GM18498 (cell line): ENCODE results near the gene HOXD3.

Experiments used
- ATAC-seq: cut with Tn5 transposase; IDR thresholded peaks from one replicate; pipeline ENCODE4 v1.9.1; 2021; ENCODE audit warnings: mild to moderate bottlenecking, moderate library complexity; ENCODE audit not compliant: unreplicated experiment

HOXD3 gene

DNA sequence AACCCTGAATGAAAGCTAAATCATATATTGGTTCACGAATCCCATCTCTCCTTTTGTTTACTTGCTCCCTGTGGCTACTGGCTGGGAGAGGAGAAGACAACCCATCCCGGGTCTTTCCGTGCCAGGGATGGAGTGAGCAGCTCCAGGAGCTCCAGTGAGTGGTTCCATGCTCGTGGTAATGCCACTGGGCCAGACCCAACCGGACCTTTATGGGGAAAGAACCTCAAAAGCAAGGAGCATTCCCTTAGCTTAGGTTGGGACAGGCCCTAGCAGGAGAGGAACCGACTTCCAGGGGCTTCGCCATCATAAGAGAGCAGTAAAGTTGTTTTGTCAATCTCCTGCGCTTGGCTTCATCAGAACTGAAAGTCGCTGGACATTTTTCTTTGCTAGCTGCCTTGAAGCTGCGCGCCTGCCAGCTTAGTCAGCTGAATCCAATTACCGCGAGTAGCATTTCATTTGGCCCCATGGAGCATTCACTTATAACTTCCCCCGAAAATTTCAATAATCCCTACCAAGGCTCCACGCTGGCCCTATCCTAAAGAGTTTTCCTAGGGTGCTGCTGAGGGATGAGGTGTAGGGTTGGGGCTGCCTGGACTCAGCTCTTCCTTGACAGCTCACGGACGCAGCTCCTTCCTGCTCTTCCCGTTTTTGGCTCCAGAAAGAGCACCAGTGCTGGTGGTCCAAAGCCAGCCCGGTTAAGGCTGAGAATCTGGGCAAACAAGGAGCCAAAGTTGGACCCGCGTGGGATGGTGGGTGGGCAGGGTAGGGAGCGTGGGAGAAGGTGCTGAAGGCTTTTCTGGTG is 4.9 kb downstream of the HOXD3 start:
- ATAC-seq: no peak

DNA sequence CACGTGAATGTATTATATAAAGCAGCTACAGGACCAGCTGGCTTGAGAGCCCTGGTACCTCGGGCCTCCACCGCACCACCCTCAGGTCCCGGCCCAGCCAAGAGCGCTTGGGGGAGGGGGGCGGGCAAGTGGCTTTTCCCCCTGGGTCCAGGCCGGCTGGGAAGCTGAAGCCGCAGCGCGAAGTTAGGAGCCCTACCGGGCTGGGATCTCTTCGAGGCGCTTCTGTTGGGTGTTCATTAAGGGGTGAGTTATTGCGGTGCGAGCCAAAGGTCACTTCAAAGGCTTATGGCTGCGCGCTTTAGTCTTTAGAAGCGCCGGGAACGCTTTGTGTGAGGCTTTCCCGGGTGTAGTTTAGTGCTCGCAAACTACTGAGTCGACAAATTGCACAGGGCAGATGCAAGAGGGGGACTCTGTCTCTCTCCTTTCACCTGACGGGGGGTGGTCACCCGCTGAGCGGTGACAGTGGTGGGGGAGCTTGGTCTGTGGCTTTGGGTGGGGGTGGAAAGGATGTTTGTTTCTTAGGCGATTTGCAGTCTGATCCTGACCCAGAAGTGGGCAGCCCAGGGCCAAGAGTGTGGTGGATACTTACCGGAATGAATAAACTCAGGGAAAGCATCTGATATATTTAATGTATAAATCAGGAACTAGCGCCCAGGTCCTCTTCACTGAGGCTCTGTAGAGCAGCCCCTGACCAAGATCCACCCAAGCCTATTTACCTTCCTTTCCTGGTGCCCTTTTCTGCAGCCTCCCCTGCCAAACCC is 6.0 kb downstream of the HOXD3 start:
- no peak for ATAC-seq

DNA sequence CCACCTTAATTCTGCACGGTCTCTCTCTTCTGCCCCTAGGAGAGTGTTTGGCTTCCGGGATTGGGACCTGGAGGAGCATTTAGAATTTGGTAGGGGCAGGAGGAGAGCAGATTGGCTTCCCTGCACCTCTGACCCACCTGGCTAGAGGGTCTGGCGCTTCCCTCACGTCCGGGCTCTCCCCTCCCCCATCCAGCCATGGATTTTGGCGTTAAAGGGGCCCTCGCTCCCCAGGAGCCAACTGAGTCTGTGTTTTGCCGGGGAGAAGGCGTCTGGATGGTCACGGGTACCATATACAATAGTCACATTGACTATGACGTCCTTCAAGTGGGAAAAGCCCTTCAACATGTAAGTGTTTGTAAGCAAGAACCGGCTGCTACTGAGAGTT is 6.6 kb downstream of the HOXD3 start:
- ATAC-seq: no peak

DNA sequence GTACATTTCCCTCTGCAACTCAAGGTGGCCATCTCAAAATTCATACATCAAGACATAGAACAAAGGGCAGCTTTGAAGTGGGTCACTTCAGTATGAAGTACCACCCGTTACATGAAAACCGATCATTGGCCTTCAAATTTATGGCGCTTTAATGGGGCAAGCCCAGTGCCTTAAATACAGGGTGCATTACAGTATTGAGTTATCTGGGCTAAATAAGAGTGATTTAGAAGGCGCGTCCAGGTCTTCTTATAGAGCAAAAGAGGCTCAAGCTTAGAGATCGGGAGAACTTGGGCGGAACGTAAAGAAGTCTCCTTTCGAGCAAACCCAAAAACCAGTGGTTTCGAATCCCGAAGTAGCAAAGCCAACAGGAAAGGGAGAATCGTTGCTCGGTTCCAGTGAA is 7.1 kb downstream of the HOXD3 start:
- ATAC-seq: no peak

DNA sequence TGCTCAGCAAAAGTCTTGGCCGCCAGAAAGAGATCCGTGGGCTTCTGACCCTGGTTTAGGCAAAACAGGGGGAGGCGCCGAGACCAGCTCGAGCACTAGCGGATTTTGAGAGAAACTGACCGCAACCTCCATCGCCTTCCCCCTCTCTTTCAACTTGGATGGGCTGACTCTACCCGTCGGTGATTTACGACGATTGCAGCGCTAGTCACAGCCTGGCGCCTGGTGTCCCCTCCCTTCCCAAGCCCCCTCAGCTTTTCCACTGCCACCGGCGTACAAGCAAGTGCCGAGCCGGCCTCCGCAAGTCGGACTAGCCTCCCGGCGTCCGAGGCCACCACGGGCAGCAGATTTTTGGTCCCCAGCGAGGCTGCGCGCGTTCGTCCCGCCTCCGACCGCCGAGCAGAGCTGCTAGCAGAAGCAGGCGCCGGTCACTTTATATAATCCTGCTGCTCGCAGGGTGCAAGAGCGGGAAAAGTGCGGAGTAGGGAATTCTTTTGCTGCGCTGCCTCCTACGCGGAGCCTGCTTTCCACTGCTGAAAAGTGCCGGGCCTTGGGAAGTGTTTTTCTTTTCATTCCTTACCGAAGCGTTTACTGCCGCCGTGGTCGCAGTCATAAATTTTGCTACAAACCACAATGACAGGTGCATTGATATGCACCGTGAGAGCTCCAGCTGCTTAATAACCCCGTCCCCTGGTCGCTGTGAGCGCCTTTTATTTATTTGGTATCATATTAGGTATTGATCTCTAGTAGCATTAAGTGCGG is 7.7 kb downstream of the HOXD3 start:
- ATAC-seq: no peak

DNA sequence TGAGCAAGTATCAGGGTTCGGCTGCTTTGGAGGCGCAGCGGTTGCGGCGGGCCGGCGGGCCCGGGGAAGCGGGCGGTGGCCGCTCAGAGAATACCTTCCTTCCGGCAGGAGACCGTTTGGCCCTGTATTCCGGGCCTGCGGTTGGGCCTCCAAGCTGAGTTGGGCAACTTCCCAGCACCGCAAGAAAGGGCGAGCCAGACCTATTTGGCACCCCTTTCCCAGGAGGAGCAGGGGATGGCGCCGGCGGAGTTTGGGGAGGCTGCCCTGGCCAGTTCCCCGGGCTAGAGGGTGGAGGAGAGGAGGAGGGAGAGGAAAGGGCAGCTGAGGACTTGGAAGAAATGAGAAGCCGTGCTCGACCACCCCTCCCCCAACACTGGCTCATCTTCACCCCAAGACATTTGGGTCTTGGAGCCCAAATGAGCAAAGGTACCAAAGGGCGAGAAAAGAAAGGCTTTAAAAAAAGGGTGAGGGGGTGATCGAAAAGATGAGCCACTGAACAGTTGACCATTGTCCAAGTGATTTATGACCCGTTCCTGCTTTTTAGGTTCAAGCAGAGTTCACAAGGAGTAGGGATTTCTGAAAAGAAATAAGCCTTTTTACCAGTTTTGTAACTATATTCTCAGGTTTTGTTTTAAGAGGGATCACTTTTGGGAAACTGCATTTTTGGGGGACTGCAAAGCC is 8.4 kb downstream of the HOXD3 start:
- ATAC-seq: no peak

DNA sequence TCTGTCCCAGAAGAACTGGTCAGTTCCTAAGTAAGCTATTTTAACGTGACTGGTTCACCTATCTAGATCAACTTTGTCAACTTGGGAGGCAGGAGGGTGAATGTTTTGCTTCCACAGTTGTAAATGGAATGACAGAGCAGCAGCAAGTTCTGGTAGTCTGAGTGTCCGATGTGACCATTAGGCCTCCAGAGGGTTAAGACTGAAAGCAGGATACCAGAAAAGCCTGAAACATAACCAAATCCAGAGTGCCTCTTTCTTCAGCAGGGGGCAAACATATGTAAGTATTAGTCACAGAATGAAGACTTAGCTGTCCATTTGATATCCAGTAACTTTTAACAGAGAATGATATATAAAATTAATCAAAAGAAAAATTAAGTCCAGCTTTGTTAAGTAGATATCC is 9.2 kb downstream of the HOXD3 start:
- no peak for ATAC-seq

DNA sequence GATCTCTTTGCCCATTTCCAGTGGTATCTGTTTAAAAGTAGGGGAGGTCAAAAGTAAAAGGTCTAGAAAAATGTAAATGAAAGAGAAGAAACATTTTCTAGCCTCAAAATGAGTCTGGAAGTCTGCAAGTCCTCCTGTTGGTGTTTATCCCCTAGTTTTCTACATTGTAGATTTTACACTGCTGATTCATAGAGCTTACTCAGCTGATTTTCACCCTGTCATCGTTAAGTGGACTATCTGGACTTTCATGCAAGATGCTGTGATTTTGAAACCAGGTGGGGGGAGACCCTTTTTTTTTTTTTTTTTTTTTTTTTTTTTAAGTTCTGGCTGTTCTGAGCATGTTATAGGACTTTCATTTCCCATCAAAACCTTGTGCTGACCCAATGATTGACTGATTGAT is 10.3 kb downstream of the HOXD3 start:
- no peak for ATAC-seq

DNA sequence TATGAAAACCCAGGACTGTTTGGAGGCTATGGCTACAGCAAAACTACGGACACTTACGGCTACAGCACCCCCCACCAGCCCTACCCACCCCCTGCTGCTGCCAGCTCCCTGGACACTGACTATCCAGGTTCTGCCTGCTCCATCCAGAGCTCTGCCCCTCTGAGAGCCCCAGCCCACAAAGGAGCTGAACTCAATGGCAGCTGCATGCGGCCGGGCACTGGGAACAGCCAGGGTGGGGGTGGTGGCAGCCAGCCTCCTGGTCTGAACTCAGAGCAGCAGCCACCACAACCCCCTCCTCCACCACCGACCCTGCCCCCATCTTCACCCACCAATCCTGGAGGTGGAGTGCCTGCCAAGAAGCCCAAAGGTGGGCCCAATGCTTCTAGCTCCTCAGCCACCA is 12.1 kb downstream of the HOXD3 start:
- ATAC-seq: no peak

DNA sequence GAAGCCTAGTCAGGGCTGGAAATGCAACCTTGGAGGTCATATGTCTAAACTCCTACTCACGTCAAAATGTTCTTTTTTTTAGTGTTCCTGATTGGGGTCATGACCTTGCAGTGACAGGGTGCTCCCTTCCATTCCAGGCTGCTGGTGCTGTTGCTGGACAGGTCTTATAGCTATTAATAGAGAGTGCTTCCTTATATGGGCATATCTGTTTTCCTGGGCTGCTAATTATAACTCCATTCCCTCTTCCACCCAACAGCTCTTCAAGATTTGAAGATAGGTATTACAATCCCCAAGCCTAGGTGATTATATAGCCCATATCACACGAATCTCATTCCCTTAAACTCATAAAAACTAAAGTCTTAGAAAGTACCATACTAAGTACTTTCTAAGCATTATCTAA is 12.6 kb downstream of the HOXD3 start:
- no peak for ATAC-seq

DNA sequence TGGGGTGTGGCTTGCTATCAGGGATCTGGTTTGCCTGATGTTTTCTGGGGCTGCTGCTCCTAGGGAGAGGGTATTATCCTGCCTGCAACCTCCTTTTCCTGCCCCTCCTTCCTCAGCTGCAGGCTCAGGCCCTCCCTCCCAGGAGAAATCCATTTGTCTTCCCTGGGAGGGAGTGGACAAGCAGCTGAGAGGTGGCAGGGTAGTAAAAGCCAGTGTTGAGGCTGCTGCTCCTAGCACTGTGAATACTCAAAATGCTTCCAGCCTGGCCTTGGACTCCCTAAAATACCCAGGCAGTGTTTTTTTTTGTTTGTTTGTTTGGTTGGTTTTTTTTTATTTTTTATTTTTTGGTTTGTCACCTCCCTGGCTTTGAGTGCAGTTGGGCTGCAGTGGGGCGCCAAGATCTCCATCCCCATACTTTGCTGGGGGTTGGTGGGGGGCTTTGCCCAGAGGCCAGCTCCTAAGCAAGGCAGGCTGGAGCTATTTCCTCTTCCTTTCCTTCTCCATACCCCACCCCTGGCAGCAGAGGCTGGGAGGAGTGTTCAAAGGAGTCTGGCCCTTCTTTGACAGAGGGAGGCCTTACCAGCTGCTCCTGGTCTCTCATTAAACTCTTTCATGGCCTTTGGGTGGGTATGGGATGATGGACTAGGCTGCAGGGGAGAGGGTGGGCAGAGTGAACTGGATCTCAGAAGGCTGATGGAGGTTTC is 13.6 kb downstream of the HOXD3 start:
- ATAC-seq: no peak

DNA sequence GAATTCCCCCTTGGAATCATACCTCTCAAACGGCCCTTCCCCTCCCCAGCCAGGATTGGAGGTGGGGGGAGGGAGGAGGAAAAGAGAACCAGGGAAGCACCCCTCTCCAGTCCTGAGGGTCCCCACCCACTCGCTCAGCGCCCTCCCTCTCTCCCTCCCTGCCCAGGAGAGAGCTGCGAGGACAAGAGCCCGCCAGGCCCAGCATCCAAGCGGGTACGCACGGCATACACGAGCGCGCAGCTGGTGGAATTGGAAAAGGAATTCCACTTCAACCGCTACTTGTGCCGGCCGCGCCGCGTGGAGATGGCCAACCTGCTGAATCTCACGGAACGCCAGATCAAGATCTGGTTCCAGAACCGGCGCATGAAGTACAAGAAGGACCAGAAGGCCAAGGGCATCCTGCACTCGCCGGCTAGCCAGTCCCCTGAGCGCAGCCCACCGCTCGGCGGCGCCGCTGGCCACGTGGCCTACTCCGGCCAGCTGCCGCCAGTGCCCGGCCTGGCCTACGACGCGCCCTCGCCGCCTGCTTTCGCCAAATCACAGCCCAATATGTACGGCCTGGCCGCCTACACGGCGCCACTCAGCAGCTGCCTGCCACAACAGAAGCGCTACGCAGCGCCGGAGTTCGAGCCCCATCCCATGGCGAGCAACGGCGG is 14.4 kb downstream of the HOXD3 start:
- no peak for ATAC-seq

DNA sequence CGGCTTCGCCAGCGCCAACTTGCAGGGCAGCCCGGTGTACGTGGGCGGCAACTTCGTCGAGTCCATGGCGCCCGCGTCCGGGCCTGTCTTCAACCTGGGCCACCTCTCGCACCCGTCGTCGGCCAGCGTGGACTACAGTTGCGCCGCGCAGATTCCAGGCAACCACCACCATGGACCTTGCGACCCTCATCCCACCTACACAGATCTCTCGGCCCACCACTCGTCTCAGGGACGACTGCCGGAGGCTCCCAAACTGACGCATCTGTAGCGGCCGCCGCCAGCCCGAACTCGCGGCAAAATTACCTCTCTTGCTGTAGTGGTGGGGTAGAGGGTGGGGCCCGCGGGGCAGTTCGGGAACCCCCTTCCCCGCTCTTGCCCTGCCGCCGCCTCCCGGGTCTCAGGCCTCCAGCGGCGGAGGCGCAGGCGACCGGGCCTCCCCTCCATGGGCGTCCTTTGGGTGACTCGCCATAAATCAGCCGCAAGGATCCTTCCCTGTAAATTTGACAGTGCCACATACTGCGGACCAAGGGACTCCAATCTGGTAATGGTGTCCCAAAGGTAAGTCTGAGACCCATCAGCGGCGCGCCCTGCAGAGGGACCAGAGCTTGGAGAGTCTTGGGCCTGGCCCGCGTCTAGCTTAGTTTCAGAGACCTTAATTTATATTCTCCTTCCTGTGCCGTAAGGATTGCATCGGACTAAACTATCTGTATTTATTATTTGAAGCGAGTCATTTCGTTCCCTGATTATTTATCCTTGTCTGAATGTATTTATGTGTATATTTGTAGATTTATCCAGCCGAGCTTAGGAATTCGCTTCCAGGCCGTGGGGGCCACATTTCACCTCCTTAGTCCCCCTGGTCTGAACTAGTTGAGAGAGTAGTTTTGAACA is 15.1 kb downstream of the HOXD3 start:
- ATAC-seq: no peak

DNA sequence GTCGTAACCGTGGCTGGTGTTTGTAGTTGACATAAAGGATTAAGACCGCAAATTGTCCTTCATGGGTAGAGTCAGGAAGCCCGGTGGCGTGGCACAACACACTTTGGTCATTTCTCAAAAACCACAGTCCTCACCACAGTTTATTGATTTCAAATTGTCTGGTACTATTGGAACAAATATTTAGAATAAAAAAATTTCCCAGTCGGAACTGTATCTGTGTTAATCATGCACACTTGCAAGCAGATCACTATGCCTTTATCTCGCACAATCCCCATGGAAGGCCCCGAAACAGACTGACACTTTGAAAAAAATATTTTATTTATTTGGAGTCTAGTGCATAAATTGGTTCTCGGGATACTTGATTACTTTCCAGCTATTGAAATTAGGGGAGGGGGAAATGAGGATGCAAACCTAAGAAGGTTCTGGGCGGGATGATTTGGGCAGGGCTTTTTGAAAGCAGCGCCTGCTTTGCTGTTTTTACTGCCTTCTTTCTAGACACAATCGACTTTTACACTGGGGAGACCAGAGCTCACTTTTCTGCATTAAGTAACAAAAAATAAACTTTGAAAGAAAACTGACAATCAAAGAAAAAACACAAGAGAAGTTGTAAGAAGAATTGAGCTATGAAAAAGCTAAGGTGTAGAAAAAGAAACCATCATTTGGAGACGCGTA is 15.9 kb downstream of the HOXD3 start:
- ATAC-seq: no peak

DNA sequence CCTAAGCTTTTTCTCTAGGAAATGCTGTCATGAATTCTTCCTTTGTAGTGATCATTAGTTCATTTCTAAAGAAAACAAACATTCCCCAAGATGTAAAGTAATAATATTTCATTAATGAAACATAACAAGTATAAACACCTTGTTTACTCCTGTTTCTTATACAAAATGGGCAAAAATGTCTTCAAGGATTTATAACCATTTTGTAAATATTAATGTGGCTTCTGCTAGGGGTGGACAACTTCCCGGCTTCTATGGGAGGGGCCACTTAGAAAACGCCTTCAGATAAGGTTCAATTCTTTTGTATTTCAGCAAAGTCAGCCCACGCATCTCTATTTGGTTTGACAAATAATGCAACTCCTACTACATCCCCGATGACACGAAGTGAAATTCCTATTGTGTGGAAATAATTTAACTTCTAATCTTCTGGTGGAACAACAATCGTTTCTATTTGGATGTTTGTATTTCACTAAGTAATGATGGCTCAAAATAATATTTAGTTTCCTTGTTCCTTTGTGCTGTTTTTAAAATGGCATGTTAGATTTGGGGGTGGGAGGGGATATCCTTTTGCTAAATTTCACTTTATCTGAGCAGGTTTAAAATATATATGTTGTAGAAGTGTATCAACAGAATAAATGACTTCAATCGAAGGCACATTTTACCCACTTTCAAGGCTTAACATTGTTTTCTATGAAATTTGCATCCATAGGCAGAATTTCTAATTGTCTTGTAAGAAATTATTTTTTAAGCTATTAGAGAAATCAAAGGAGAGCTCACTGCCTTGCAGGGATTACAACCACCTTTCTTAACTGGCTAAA is 16.7 kb downstream of the HOXD3 start:
- no peak for ATAC-seq

DNA sequence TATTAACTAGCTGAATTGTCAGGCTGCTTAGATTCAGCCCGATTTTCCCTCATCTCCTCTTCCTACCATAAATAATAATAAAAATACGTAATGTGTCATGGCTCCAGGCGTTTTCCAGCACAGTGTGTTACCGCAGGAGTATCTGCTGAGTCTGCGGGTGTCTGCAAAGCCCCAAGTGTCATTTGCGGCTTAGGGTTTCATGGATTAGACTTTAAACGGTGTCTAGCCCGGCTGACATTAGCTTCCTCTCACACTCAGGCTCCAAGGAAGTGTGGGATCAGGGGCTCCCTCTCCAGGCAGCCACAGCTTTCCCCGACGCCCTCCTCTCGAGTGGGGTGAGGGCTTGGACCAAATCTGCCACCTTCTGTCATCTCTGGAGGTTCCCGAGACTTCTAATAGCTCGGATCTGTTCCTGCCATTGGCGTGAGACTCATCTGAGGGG is 17.3 kb downstream of the HOXD3 start:
- no peak for ATAC-seq

DNA sequence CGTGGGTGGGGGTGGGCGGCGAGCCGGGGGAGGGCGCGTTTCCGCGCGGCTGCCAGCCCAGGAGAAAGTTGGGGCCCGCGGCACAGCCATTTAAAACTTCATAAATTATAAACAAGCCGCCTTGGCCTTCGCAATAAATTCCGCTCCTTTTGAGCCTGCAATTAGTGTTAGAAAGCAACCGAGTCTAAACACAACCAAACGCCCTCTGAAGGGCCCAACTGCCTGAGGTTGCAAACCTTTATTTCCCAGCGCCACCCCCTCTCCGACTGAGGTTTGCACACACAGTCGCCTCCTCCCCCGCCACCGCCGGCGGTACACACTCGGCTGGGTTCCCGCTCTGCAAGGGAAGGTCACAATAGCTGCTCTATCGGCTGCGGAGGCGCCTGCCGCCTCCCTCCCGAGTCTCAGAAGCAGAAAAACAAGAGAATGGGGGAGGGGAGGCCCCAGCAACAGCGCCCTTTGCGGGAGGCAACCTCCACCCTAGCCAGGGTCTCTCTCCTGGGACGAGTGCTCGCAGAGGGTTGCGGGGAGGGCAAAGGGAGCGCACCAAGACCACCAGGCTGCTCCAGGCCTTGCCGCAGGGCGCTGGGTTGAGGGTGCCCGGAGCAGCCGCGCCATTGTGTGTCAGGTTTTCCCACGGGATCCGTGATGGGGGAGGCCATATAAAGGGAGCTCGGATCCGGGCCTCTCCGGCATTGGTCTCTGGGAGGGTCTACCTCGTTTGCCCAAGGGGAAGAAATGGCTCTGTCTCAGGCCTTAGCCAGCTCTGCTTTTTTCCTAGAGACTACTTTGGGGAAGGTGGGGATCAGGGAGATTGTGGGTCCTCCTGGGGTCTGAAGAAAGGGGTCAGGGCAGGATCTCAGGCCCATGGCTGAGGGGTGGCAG is 18.0 kb downstream of the HOXD3 start:
- ATAC-seq: no peak
